DMS79 (cell line): ENCODE measurements around the gene FCN2.

Source experiments
- DNase-seq: peaks from one replicate; lab custom pipeline; 2025; lab: John Stamatoyannopoulos, UW

The FCN2 gene

DNA sequence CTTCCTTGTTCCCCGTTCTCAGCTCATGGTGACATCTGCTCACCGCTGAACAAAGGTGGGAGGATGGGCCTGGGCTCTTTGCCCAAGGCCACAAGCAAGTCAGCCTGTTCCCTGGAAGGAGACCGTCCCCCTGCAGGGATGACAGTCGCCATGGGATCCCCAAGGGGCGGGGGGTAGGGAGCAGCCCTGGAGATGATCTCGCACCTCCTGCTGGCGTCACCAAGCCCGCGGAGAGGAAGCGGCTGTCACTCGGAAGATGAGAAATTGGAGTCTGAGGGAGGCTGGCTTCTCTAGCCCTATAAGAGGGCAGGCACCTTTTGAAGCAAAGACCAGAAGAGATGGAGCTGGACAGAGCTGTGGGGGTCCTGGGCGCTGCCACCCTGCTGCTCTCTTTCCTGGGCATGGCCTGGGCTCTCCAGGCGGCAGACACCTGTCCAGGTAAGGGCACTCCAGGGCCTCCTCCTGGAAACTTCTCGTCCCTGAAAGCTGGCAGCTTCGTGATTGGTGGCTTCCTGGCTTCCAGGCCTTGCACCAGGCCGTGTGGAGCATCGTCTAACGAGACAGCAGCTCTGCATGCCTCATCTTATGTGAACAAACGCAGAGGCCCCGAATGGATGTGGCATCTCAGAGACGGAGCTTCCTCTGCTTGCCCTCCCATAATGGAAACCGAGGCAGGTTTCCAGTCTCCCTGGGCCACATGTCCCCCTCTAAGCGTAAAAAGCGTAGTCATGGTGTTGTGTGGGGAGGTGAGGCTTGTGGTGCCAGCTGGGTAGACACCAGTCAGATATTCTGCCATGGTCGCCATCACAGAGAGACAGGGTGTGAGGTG lies at the start of gene FCN2:
FCN2 (plus strand) TSS at position 327 of the 829 bp plus-strand sequence; CDS start at position 339, 12 bp downstream.
- no peak for DNase-seq

GRCh38 chr9:134830926-134831720 lies 49.5 kb upstream of the FCN2 start:
- no peak for DNase-seq

DNA sequence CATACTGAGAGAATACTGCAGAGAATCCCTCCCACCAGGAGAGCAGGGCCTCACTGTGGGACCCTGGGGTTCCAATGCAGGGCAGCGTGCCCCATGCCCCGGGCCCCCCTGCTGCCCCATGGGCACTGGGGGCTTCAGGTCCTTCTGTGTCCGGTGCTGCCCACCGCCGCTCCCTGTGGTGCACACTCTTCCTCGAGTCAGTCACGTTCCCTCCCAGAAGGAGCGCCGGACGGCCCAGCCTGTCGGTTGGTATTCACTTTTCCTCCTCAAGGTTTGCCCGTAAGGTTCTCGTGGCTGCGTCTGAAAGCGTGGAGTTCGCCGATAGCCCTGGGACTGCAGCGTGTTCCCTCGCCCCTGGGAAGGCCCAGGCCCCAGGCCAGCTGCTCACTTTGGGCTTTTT lies 48.1 kb upstream of the FCN2 start:
- no peak for DNase-seq

DNA sequence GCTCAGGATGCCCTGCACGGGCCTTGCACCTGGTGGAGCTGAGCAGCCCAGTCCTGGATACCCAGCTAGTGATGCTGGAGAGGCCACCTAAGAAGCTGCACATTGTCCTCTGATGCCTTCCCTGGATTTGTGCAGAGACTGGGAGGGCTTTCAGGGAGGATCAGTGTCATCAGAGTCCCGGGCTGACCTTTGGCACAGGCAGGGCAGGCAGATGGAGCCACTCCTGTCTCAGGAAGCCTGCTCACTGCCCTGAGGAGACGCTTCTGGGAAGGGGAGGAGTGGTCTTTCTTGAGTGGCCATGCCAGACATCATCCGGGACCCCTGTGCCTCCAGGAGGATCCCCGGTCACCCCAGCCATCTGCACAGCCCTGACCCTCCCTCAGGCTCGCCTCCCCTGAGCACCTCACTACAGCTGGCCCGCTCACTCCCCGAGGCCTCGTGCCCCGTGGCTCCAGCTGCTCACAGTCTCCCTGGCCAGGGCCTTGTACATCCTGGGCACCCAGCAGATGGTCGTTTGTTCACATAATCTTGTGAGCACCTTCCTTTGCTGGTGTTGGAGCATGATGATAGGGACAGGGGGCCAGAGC lies 47.2 kb upstream of the FCN2 start:
- no peak for DNase-seq

- DNase-seq: no peak
Measured at GRCh38 chr9:134834217-134834956, 46.2 kb upstream of the FCN2 start.

DNA sequence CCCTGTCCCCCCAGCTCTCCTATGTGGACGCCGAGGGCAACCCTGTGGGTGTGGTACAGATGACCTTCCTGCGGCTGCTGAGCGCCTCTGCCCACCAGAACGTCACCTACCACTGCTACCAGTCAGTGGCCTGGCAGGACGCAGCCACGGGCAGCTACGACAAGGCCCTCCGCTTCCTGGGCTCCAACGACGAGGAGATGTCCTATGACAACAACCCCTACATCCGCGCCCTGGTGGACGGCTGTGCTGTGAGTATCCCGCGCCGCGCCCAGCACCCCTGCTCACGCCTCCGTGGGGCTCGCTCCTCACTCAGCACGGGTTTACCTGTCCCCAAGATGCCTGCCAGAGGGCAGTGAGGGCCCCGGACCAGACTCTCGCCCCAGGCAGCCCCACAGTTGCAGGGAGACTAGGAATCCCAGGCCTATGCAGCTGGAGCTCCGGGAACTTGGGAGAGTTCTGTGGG lies 45.6 kb upstream of the FCN2 start:
- DNase-seq: no peak

GRCh38 chr9:134835448-134835847 lies 45.2 kb upstream of the FCN2 start:
- DNase-seq: no peak

DNA sequence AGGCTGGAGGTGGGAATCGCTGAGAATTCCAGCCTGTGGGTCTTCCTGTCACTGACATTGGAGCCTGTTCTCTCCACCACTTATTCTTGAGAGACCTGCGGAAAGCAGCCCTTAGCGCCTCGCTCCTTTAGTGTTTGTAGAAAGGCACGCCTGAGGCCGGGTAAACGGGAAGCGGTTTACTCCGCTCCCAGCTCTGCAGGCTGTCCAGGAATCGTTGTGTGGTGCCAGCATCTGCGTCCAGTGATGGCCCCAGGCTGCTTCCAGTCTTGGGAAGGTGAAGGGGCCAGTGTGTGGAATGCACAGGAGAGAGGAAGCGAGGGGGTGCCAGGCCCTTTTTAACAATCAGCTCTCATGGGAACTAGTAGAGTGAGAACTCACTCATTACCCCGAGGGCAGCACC lies 44.6 kb upstream of the FCN2 start:
- no peak for DNase-seq

DNA sequence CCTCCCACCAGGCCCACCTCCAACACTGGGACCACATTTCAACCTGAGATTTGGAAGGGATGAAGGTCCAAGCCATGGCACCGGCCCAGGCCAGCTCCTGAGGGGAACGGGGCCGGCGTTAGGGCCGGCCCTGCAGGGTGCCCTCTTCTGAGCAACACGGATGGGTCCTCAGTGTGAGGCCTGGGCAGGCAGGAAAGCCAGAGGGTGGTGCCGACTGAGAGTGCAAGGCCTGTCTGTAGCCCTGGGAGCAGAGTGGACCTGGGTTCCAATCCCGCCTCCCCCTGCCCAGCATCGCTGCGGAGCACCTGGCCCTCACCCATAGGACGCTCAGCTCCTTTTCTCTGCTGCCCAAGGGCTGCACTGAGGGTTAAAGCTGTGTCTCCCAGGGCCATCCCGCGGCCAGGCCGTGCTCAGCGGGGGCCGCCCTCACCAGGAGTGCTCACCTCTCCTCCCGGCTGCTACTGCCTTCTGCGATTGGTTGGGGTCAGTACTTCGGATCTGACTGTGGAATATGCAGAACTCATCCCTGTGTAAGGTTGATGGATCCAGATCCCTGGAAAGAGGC lies 44.1 kb upstream of the FCN2 start:
- no peak for DNase-seq

GRCh38 chr9:134837529-134837928 lies 43.1 kb upstream of the FCN2 start:
- DNase-seq: no peak

- DNase-seq: no peak
Measured at GRCh38 chr9:134838651-134839454, 41.8 kb upstream of the FCN2 start.

DNA sequence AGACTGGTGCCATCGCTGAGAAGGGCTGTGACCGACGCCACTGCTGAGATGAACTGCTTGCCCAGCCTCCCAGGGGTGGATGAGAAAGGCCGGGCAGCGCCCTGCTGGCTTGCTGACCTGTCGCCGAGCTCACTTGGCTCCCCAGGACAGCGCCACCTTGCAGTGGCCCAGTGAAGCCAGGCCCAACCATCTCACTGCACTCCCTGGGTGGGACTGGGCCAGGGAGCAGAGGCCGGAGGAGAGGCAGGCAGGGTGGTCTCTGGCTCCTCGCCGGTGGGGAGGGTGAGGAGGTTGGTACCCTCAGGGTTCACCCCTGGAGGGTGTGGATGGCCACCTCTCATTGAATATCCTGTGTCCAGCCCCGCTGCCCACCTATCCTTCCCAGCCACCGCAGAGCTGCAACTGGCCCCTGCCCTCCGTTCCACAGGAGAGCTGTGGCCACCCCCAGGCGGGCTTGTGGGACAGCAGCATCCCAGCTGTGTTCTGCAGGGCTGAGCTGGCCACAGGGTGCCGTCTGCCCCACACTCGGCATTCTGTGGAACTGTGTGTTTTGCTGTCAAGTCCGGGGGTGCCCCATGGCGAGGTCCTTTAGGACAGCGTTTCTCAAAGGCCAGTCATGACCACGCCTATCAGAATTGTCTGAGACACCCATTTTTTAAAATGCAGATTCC lies 41.0 kb upstream of the FCN2 start:
- DNase-seq: no peak

- DNase-seq: no peak
Measured at GRCh38 chr9:134840511-134840910, 40.1 kb upstream of the FCN2 start.

- no peak for DNase-seq
Measured at GRCh38 chr9:134841180-134841904, 39.3 kb upstream of the FCN2 start.

GRCh38 chr9:134842321-134842720 lies 38.3 kb upstream of the FCN2 start:
- no peak for DNase-seq

DNA sequence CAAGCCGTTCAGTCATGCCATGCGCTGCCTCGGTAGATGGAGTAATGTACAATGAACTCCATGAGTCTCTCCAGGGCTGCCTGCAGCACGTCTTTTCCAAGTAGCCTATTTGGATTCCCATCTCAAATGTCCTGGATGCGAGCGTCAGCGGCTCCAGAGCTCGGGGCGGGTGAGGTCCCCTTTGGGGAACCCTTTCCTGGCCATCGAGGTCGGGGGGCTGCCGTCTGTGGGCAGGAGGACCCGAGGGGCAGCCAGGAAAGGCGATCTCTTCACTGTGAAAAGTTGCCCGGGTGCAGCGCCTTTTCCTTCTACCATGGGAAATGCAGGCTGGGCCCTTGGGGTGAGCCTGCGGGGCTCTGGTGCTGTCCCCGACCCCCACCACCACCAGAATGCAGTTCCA lies 36.9 kb upstream of the FCN2 start:
- DNase-seq: no peak

- no peak for DNase-seq
Measured at GRCh38 chr9:134844821-134845220, 35.8 kb upstream of the FCN2 start.

GRCh38 chr9:134846187-134846586 lies 34.4 kb upstream of the FCN2 start:
- DNase-seq: no peak

GRCh38 chr9:134846699-134847098 lies 33.9 kb upstream of the FCN2 start:
- no peak for DNase-seq

- DNase-seq: no peak
Measured at GRCh38 chr9:134847138-134847537, 33.5 kb upstream of the FCN2 start.
